ENCODE measurements around the gene OFD1.

OFD1 gene

GRCh38 chrX:13797512-13797911, 63.0 kb downstream of the OFD1 start:
- no peak for DNase-seq

- DNase-seq: no peak
Measured at GRCh38 chrX:13798184-13798583, 63.6 kb downstream of the OFD1 start.

- DNase-seq: no peak
Measured at GRCh38 chrX:13803116-13803515, 68.6 kb downstream of the OFD1 start.

- no peak for DNase-seq
Measured at GRCh38 chrX:13805241-13805640, 70.7 kb downstream of the OFD1 start.

GRCh38 chrX:13808293-13808692, 73.7 kb downstream of the OFD1 start:
- DNase-seq: no peak

- no peak for DNase-seq
Measured at GRCh38 chrX:13808865-13809264, 74.3 kb downstream of the OFD1 start.

GRCh38 chrX:13815664-13816063, 81.1 kb downstream of the OFD1 start:
- DNase-seq: no peak

- DNase-seq: no peak
Measured at GRCh38 chrX:13816176-13816575, 81.6 kb downstream of the OFD1 start.

GRCh38 chrX:13816643-13817627, 82.4 kb downstream of the OFD1 start, which contains the start of gene GPM6B:
GPM6B (minus strand) TSS chrX:13817093; CDS start chrX:13816904, 189 bp downstream.
- no peak for DNase-seq

Measured in stimulated activated CD4-positive, alpha-beta T cell treated with anti-CD3 and anti-CD28 coated beads, Interleukin-15, amount 100 ng/mL, for 24 hours (primary cell).